Measurements from ENCODE around the gene CCT6B.
"Not testable (repeated sequence)": the region's sequence is repeated elsewhere in the genome, so short reads cannot be mapped to it uniquely, and the experiment has no call there.

Gene CCT6B

DNA sequence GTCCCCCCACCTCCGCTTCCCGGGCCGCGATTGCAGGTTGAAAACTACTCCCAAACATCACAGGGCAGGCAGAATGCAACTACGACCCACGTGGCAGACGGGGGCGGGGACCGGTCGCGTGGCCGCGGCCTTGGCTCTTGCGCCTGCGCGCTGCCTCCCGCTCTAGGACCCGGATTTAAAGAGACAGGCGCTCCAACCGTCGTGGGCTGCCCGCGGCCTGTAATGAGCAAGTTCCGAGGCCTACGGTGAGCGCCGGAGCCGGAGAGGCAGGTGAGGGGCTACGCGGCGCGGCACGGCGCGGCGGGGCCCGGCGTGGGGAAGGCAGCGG is 19.1 kb upstream of the CCT6B start, which contains the start of gene LIG3:
Gene LIG3, plus strand, starts transcription at position 160 of the 328 bp plus-strand sequence. CDS start 2,494 bp downstream, outside the sequence.
- under 1% methylated on average over 39 of the region's 39 CpGs for WGBS
- H3K9me3 ChIP-seq (ENCODE audit: insufficient read depth, low read depth, low read length) = no peaks in the 10 kb centered on the region
- peak within 1 kb of the TSS; percentile 86 for H3K4me3 ChIP-seq (ENCODE audit: low read length)
- H3K27ac ChIP-seq (ENCODE audit: low read depth, low read length) = peak within 1 kb of the TSS; percentile 97
- H3K9ac ChIP-seq (ENCODE audit: low read depth, low read length) = peak within 1 kb of the TSS; percentile 99
- no peaks in the 10 kb centered on the region for H3K27me3 ChIP-seq (ENCODE audit: insufficient read depth, low read length)
- peaks cover 24% of the 10 kb centered on the region for H3K36me3 ChIP-seq (ENCODE audit: insufficient read depth, low read length)
- peaks cover 26% of the 10 kb centered on the region; the same call in 1 of the 2 replicates for H3K4me1 ChIP-seq (ENCODE audit: insufficient read depth, low read length)

DNA sequence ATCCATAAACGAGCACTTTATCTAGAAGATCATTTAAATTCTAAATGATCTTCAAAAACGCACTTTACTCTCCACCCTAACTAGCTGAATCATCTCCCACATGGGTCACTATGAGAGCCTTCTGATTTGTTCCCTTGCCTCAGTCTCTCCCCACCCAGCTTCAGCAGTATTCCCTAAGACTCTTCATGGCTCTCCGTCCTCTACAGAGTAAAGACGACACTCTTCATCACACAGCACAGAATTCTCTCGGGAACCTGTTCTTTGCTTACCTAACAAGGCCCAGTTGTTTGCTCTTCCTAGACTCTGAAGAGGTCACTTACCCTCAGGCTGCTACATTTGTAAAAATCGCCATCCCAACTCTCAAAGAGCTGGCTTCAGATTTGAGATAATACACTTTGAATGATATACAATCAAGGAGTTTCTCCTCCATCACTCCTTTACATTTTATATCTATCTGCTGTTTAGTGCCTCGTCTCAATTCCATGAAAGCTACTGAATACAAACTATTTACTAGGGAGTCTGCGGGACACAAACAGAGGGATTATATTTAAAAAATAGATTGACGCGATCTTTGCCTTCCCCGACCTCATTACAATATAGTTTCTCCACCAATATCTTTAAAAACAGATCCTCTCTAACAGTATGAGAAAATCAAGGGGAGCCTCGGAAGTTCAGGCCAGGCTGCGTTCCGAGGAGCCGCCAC is 18.5 kb upstream of the CCT6B start:
- Histone ChIP-seq H3K27ac (ENCODE audit: low read depth, low read length) (peak overlapping the region; percentile 97), H3K9me3 (ENCODE audit: insufficient read depth, low read depth, low read length) (no peaks in the 10 kb centered on the region), H3K9ac (ENCODE audit: low read depth, low read length) (peak overlapping the region; percentile 99), H3K4me1 (ENCODE audit: insufficient read depth, low read length) (peaks cover 26% of the 10 kb centered on the region; the same call in 1 of the 2 replicates), H3K27me3 (ENCODE audit: insufficient read depth, low read length) (no peaks in the 10 kb centered on the region), H3K4me3 (ENCODE audit: low read length) (peak overlapping the region; percentile 86), H3K36me3 (ENCODE audit: insufficient read depth, low read length) (peaks cover 19% of the 10 kb centered on the region)
- WGBS = 21% methylated on average over 14 of the region's 15 CpGs

DNA sequence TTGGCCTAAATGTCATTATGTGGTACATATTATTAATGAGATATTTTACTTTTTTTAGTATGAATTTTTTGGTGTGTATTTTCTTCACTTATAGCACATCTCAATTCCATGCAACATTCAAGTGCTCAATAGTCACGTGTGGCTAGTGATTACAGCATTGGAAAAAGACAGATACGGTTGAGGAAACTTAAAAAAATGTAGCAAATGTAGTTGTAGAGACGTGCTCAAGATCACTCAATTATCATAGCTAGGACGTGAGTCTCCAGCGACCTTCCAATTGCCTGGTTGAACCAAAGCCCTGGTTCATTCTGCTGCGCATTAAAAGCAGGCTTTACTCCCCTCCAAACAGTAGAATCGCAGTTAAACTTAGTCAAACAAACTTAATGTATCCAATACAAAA is 17.9 kb upstream of the CCT6B start:
- H3K36me3 ChIP-seq (ENCODE audit: insufficient read depth, low read length) = peaks cover 13% of the 10 kb centered on the region
- no peaks in the 10 kb centered on the region for H3K27me3 ChIP-seq (ENCODE audit: insufficient read depth, low read length)
- H3K27ac ChIP-seq (ENCODE audit: low read depth, low read length) = no peak overlapping the region
- WGBS = 87% methylated on average over 7 of the region's 7 CpGs
- no peaks in the 10 kb centered on the region for H3K9me3 ChIP-seq (ENCODE audit: insufficient read depth, low read depth, low read length)
- H3K4me3 ChIP-seq (ENCODE audit: low read length) = peak overlapping the region; percentile 86; the same call in 1 of the 2 replicates
- H3K9ac ChIP-seq (ENCODE audit: low read depth, low read length) = peak overlapping the region; percentile 99; the same call in 1 of the 2 replicates
- H3K4me1 ChIP-seq (ENCODE audit: insufficient read depth, low read length) = peaks cover 26% of the 10 kb centered on the region; the same call in 1 of the 2 replicates

DNA sequence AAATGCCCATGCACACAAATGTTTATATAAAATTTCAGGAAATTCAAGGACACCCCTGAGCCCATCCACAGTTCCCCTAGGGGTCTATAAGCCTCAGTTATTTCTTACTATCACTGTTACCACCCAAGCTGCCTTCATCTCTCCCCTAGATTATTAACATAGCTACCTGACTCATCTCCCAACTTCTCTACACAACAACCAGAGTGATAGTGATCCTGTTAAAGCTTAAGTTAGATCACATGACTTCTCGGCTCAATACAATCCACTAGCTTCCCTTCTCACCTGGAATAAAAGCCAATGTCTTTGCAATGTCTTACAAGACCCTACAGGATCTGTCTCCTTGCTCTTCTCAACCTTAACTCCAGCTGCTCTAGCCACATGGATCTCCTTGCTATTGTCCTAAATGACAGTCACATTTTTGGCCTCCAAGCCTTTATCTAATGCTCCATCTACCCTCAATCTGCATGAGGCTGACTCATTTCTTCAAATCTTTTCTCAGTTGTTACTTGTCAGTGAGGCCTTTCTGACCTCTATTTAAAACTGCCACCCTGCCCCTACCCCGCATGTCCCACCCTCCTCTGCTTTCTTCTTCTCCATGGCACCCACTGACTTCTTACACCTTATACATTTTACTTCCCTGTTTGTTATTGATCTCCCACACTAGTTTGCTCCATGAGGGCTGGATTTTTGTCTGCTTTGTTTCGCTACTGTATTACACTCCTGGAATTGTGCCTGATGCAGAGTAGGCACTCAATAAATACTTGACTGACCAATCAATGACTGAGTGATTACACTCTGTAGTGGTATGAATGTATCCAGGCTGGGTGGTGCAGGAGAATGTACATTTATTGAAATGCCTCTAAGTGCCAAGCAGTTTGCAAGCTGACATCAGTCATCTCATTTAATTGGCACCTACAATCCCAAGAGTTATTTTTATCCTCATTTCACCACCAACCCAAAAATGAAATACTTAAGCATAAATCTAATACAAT is 13.8 kb upstream of the CCT6B start:
- no peaks in the 10 kb centered on the region for H3K27me3 ChIP-seq (ENCODE audit: insufficient read depth, low read length)
- no peaks in the 10 kb centered on the region for H3K9me3 ChIP-seq (ENCODE audit: insufficient read depth, low read depth, low read length)
- H3K27ac ChIP-seq (ENCODE audit: low read depth, low read length) = no peak overlapping the region
- no peak overlapping the region for H3K4me3 ChIP-seq (ENCODE audit: low read length)
- no peaks in the 10 kb centered on the region for H3K36me3 ChIP-seq (ENCODE audit: insufficient read depth, low read length)
- no peak overlapping the region for H3K9ac ChIP-seq (ENCODE audit: low read depth, low read length)
- 87% methylated on average over 3 of the region's 3 CpGs for WGBS
- H3K4me1 ChIP-seq (ENCODE audit: insufficient read depth, low read length) = peaks cover 10% of the 10 kb centered on the region; the same call in 1 of the 2 replicates

DNA sequence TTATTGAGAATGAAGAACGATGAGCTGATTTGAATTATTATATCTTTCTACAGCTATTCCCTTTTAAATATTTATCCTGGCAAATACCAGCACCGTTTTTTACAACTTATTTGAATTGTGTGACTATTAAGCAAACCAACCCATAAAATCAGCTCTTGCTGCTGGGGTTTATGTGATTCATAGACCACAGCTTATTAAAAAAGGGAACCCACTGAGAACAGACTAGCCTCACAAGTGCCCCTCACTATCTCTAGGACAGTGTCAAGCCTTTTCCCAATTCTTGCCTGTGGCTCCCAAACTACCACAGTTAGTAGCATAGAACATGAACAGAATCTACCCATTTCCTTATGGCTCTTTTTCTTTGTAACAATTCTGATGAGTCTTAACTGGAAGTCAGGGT is 12.9 kb upstream of the CCT6B start:
- peaks cover 2% of the 10 kb centered on the region; the same call in 1 of the 2 replicates for H3K4me1 ChIP-seq (ENCODE audit: insufficient read depth, low read length)
- H3K27ac ChIP-seq (ENCODE audit: low read depth, low read length) = no peak overlapping the region

DNA sequence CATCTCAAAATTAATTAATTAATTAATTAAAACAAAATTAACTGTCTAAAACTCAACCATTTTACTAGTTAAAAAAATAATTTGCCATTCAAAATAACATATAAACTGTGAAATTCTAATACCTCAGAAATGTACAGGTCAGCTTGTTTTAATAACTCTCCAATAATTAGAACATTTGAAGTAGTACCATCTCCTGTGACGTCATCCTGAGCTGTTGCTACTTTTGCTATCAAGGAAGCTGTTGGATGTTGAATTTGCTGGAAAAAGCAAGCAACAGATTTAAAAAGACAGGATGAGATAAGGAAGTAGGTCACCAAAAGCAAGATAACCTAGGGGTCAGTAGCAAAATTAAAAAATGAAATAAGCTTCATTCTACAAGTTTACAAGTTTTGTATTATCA is 2.8 kb downstream of the CCT6B start:
- peaks cover 33% of the 10 kb centered on the region for H3K27me3 ChIP-seq (ENCODE audit: insufficient read depth, low read length)
- H3K36me3 ChIP-seq (ENCODE audit: insufficient read depth, low read length) = peaks cover 7% of the 10 kb centered on the region
- peaks cover 8% of the 10 kb centered on the region; the same call in 1 of the 2 replicates for H3K4me1 ChIP-seq (ENCODE audit: insufficient read depth, low read length)
- no peak overlapping the region for H3K4me3 ChIP-seq (ENCODE audit: low read length)
- H3K9ac ChIP-seq (ENCODE audit: low read depth, low read length) = no peak overlapping the region
- 80% methylated on average over 1 of the region's 1 CpG for WGBS
- no peaks in the 10 kb centered on the region for H3K9me3 ChIP-seq (ENCODE audit: insufficient read depth, low read depth, low read length)
- no peak overlapping the region for H3K27ac ChIP-seq (ENCODE audit: low read depth, low read length)

More for the DNA sequence above, 12.9 kb upstream of the CCT6B start:
- H3K27me3 ChIP-seq (ENCODE audit: insufficient read depth, low read length) = no peaks in the 10 kb centered on the region
- no peaks in the 10 kb centered on the region for H3K9me3 ChIP-seq (ENCODE audit: insufficient read depth, low read depth, low read length)
- H3K4me3 ChIP-seq (ENCODE audit: low read length) = no peak overlapping the region
- no peak overlapping the region for H3K9ac ChIP-seq (ENCODE audit: low read depth, low read length)
- no peaks in the 10 kb centered on the region; the same call in 1 of the 2 replicates for H3K36me3 ChIP-seq (ENCODE audit: insufficient read depth, low read length)
- WGBS = 83% methylated on average over 1 of the region's 2 CpGs

DNA sequence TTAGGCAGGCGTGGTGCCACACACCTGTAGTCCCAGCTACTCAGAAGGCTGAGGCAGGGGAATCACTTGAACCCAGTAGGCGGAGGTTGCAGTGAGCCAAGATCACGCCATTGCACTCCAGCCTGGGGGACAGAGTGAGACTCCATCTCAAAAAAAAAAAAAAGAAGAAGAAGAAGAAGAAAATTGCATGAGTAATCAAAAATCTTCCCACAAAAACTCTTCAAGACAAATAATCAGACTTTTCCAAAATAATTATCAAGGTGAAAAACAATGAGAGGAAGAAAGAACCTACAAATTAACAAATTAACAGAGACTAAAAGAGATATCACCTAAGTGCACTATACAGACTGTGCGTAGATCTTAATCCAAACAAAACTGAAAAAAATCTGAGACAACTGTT is 10.5 kb downstream of the CCT6B start:
- peaks cover 20% of the 10 kb centered on the region; the same call in 1 of the 2 replicates for H3K27me3 ChIP-seq (ENCODE audit: insufficient read depth, low read length)
- WGBS = 91% methylated on average over 4 of the region's 4 CpGs

DNA sequence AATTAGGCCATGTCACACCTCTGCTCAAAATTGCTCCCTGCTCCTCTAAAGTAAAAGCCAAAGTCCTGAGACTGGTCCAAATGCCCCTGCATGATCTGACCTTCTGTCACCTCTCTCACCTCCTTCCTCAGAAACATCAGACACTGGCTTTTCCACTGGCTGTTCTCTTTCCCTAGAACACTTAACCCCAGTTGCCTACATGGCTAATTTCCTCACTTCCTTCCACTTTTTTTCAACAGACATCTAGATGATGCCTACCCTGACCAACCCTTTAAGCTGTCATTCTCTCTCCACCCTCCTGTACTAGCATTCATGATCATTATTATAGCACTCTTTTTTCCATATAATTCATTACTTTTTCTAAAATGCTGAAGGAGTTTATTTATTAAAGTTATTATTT is 31.0 kb downstream of the CCT6B start:
- no peak overlapping the region for H3K9ac ChIP-seq (ENCODE audit: low read depth, low read length)

More for the DNA sequence above, 10.5 kb downstream of the CCT6B start:
- not testable (repeated sequence) for H3K36me3 ChIP-seq (ENCODE audit: insufficient read depth, low read length); H3K27ac ChIP-seq (ENCODE audit: low read depth, low read length); H3K4me1 ChIP-seq (ENCODE audit: insufficient read depth, low read length); H3K9me3 ChIP-seq (ENCODE audit: insufficient read depth, low read depth, low read length); H3K4me3 ChIP-seq (ENCODE audit: low read length); H3K9ac ChIP-seq (ENCODE audit: low read depth, low read length)

DNA sequence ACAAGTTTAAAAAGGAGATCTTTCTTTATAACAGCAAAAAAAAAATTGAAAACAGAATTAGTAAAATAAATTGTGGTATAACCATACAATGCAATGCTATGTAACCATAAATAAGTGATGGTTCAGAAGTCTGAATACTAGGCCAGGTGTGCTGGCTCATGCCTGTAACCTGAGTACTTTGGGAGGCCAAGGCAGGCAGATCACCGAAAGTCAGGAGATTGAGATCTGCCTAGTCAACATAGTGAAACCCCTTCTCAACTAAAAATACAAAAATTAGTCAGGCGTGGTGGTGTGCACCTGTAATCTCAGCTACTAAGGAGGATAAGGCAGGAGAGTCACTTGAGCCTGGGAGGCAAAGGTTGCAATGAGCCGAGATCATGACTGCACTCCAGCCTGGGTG is 34.6 kb downstream of the CCT6B start:
- Histone ChIP-seq H3K9ac (ENCODE audit: low read depth, low read length) (no peak overlapping the region), H3K36me3 (ENCODE audit: insufficient read depth, low read length) (no peaks in the 10 kb centered on the region), H3K4me1 (ENCODE audit: insufficient read depth, low read length) (no peaks in the 10 kb centered on the region), H3K27me3 (ENCODE audit: insufficient read depth, low read length) (no peaks in the 10 kb centered on the region), H3K27ac (ENCODE audit: low read depth, low read length) (no peak overlapping the region), H3K9me3 (ENCODE audit: insufficient read depth, low read depth, low read length) (peaks cover 4% of the 10 kb centered on the region; the same call in 1 of the 2 replicates), H3K4me3 (ENCODE audit: low read length) (no peak overlapping the region)
- whole genome bisulfite sequencing = 88% methylated on average over 3 of the region's 3 CpGs

More for the DNA sequence above, 31.0 kb downstream of the CCT6B start:
- H3K27ac ChIP-seq (ENCODE audit: low read depth, low read length) = no peak overlapping the region
- peaks cover 4% of the 10 kb centered on the region; the same call in 1 of the 2 replicates for H3K9me3 ChIP-seq (ENCODE audit: insufficient read depth, low read depth, low read length)
- 0 out of 2 replicates have a peak, but pooled peaks cover 4% of the 10 kb centered on the region for H3K27me3 ChIP-seq (ENCODE audit: insufficient read depth, low read length)
- no peak overlapping the region for H3K4me3 ChIP-seq (ENCODE audit: low read length)
- H3K4me1 ChIP-seq (ENCODE audit: insufficient read depth, low read length) = no peaks in the 10 kb centered on the region
- H3K36me3 ChIP-seq (ENCODE audit: insufficient read depth, low read length) = no peaks in the 10 kb centered on the region

DNA sequence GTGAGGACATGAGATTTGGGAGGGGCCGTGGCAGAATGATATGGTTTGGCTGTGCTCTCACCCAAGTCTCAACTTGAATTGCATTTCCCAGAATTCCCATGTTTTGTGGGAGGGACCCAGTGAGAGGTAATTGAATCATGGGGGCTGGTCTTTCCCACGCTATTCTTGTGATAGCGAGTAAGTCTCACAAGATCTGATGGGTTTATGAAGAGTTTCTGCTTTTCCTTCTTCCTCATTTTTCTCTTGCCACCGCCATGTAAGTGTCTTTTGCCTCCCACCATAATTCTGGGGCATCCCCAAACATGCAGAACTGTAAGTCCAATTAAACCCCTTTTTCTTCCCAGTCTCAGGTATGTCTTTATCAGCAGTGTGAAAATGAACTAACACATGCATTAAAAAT is 40.6 kb downstream of the CCT6B start:
- Histone ChIP-seq H3K36me3 (ENCODE audit: insufficient read depth, low read length) (no peaks in the 10 kb centered on the region), H3K27me3 (ENCODE audit: insufficient read depth, low read length) (no peaks in the 10 kb centered on the region)

DNA sequence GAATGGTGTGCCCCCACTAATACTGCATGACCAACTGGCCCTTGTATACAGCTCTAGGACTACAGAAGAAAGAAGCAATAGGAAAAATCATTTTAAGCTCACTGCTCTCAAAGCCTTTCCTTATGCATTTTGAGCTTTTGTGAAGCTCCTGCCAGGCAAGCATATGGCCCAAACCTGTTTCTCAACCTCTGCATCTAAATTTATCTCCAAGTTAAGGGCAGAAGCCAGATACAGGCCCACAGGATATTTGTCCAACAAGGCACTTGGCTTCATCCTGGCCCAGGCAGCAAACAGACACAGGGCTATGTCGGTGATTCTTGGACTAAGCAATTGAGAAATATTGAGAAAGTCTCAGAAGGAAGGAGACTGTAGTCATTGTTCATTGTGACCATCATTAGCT is 43.9 kb downstream of the CCT6B start:
- no peaks in the 10 kb centered on the region for H3K27me3 ChIP-seq (ENCODE audit: insufficient read depth, low read length)
- WGBS = 92% methylated on average over 1 of the region's 1 CpG
- H3K27ac ChIP-seq (ENCODE audit: low read depth, low read length) = no peak overlapping the region
- no peak overlapping the region for H3K4me3 ChIP-seq (ENCODE audit: low read length)
- H3K36me3 ChIP-seq (ENCODE audit: insufficient read depth, low read length) = no peaks in the 10 kb centered on the region
- H3K4me1 ChIP-seq (ENCODE audit: insufficient read depth, low read length) = no peaks in the 10 kb centered on the region
- no peak overlapping the region for H3K9ac ChIP-seq (ENCODE audit: low read depth, low read length)
- no peaks in the 10 kb centered on the region for H3K9me3 ChIP-seq (ENCODE audit: insufficient read depth, low read depth, low read length)

More for the DNA sequence above, 40.6 kb downstream of the CCT6B start:
- Histone ChIP-seq H3K27ac (ENCODE audit: low read depth, low read length) (no peak overlapping the region), H3K9me3 (ENCODE audit: insufficient read depth, low read depth, low read length) (no peaks in the 10 kb centered on the region), H3K4me3 (ENCODE audit: low read length) (no peak overlapping the region), H3K9ac (ENCODE audit: low read depth, low read length) (no peak overlapping the region), H3K4me1 (ENCODE audit: insufficient read depth, low read length) (no peaks in the 10 kb centered on the region)
- 87% methylated on average over 4 of the region's 4 CpGs for WGBS

Data from HUES64 (cell line).